NCI-H446 (cell line): ENCODE data around the gene SELE.
"Not testable (repeated sequence)": the region's sequence is repeated elsewhere in the genome, so short reads cannot be mapped to it uniquely, and the experiment has no call there.

Source experiments
- DNase-seq, 2 experiments: peaks; one replicate each; lab custom pipeline; 2025; lab: John Stamatoyannopoulos, UW

The SELE gene

GRCh38 chr1:169723763-169724162, 10.1 kb downstream of the SELE start:
- no peak for DNase-seq

- DNase-seq = no peak
Measured at GRCh38 chr1:169722779-169723178, 11.1 kb downstream of the SELE start.

GRCh38 chr1:169715100-169715499, 18.8 kb downstream of the SELE start:
- DNase-seq = not testable (repeated sequence)

GRCh38 chr1:169713090-169713489, 20.8 kb downstream of the SELE start:
- DNase-seq = not testable (repeated sequence)

GRCh38 chr1:169712309-169712631, 21.6 kb downstream of the SELE start:
- no peak for DNase-seq

- peak; percentile 24 to 70 for DNase-seq
Measured at GRCh38 chr1:169711469-169712308, 22.2 kb downstream of the SELE start, which contains the start of gene SELL. TSS of gene SELL (minus strand) at chr1:169711620. CDS start at chr1:169711498, 122 bp downstream.

- DNase-seq = no peak
Measured at GRCh38 chr1:169708647-169709046, 25.2 kb downstream of the SELE start.

- no peak for DNase-seq
Measured at GRCh38 chr1:169707912-169708604, 25.8 kb downstream of the SELE start.

GRCh38 chr1:169704797-169705196, 29.1 kb downstream of the SELE start:
- no peak for DNase-seq

- no peak for DNase-seq
Measured at GRCh38 chr1:169701261-169702005, 32.4 kb downstream of the SELE start.

- DNase-seq = no peak
Measured at GRCh38 chr1:169699707-169700106, 34.2 kb downstream of the SELE start.

GRCh38 chr1:169698976-169699375, 34.9 kb downstream of the SELE start:
- DNase-seq = no peak

GRCh38 chr1:169697755-169698154, 36.1 kb downstream of the SELE start:
- no peak for DNase-seq

- no peak for DNase-seq
Measured at GRCh38 chr1:169696273-169697100, 37.4 kb downstream of the SELE start.

GRCh38 chr1:169694304-169695075, 39.4 kb downstream of the SELE start:
- DNase-seq = no peak

GRCh38 chr1:169692756-169693460, 41.0 kb downstream of the SELE start:
- DNase-seq = no peak

- DNase-seq = no peak
Measured at GRCh38 chr1:169690489-169690888, 43.4 kb downstream of the SELE start.

- DNase-seq = no peak
Measured at GRCh38 chr1:169689395-169689794, 44.5 kb downstream of the SELE start.

- DNase-seq = not testable (repeated sequence)
Measured at GRCh38 chr1:169688377-169688776, 45.5 kb downstream of the SELE start.

- no peak for DNase-seq
Measured at GRCh38 chr1:169683661-169684060, 50.2 kb downstream of the SELE start.
